Neural progenitor cell (in vitro differentiated cells): ENCODE data around the gene CCDC70. TPM values are rescaled to one million over a fixed set of nuclear protein-coding genes. Genes with fewer than 3 reads are reported as not detected.

ENCODE experiments used
- DNase-seq: peaks from one replicate; pipeline ENCODE4 v3.0.0-alpha.2; 2016; ENCODE audit warnings: low spot score
- H2AFZ ChIP-seq: fragments of 200-600 bp; sonication (generic); replicated peaks from 2 replicates; pipeline ENCODE4 v1.6.1; 2016; ENCODE audit warnings: antibody characterized with exemption
- H3F3A ChIP-seq: fragments of 200-600 bp; sonication (generic); 2 replicates; pipeline ENCODE4 v1.6.1; 2016; ENCODE audit warnings: antibody characterized with exemption, low read depth
- H3K27ac ChIP-seq: fragments of 200-600 bp; sonication (generic); 2 replicates; pipeline ENCODE4 v1.5.1; 2016; ENCODE audit warnings: mild to moderate bottlenecking
- H3K27me3 ChIP-seq: fragments of 200-600 bp; sonication (generic); 2 replicates; pipeline ENCODE4 v1.6.1; 2016; ENCODE audit warnings: mild to moderate bottlenecking, moderate library complexity
- H3K36me3 ChIP-seq: fragments of 200-600 bp; sonication (generic); 2 replicates; pipeline ENCODE4 v1.5.1; 2016
- H3K4me1 ChIP-seq: fragments of 200-600 bp; sonication (generic); 2 replicates; pipeline ENCODE4 v1.6.1; 2016; ENCODE audit warnings: mixed run types
- H3K4me2 ChIP-seq: fragments of 200-600 bp; sonication (generic); 2 replicates; pipeline ENCODE4 v1.6.1; 2016
- H3K4me3 ChIP-seq: fragments of 200-600 bp; sonication (generic); 2 replicates; pipeline ENCODE4 v1.5.1; 2016
- H3K79me2 ChIP-seq: fragments of 200-600 bp; sonication (generic); 2 replicates; pipeline ENCODE4 v1.6.1; 2016; ENCODE audit warnings: low read depth
- H3K9ac ChIP-seq: fragments of 200-600 bp; sonication (generic); 2 replicates; pipeline ENCODE4 v1.6.1; 2016
- H3K9me3 ChIP-seq: fragments of 200-600 bp; sonication (generic); 2 replicates; pipeline ENCODE4 v1.5.1; 2016; ENCODE audit warnings: low read depth
- H4K20me1 ChIP-seq: fragments of 200-600 bp; sonication (generic); 2 replicates; pipeline ENCODE4 v1.6.1; 2016; ENCODE audit warnings: low read depth
- H3K27ac Mint-ChIP-seq: 3 replicates; pipeline ENCODE4 v1.8.0; 2021; ENCODE audit warnings: mixed read lengths
- H3K27me3 Mint-ChIP-seq: 2 replicates; pipeline ENCODE4 v1.8.0; 2022; ENCODE audit warnings: low read depth, mild to moderate bottlenecking, inconsistent platforms, moderate library complexity, mixed read lengths; ENCODE audit not compliant: insufficient read depth
- H3K36me3 Mint-ChIP-seq: 3 replicates; pipeline ENCODE4 v1.8.0; 2021; ENCODE audit warnings: mixed read lengths
- H3K4me1 Mint-ChIP-seq: 3 replicates; pipeline ENCODE4 v1.8.0; 2021; ENCODE audit warnings: mixed read lengths
- H3K4me3 Mint-ChIP-seq: 3 replicates; pipeline ENCODE4 v1.8.0; 2021; ENCODE audit warnings: mild to moderate bottlenecking, moderate library complexity, mixed read lengths
- H3K9me3 Mint-ChIP-seq: 3 replicates; pipeline ENCODE4 v1.8.0; 2020; ENCODE audit warnings: mixed read lengths
- EZH2 ChIP-seq: fragments of 200-600 bp; sonication (generic); IDR thresholded peaks from 2 replicates; pipeline ENCODE4 v1.6.1; 2017; ENCODE audit warnings: antibody characterized with exemption, mild to moderate bottlenecking, moderate library complexity
- EZH2phosphoT487 ChIP-seq: fragments of 200-600 bp; sonication (generic); IDR thresholded peaks from 2 replicates; pipeline ENCODE4 v1.6.1; 2017; ENCODE audit warnings: antibody characterized with exemption
- total RNA-seq: library from RNA; depleted of rRNA; stranded (reverse); fragments of >200 nt; gene quantifications from 2 replicates; pipeline ENCODE4 v1.2.3, GENCODE V29; 2015; ENCODE audit warnings: low replicate concordance
- TF ChIP-seq, protein P1 (sequence below): fragments of 200-600 bp; sonication (generic); IDR thresholded peaks from 2 replicates; pipeline ENCODE4 v1.5.1; 2017; ENCODE audit warnings: antibody characterized with exemption, mild to moderate bottlenecking

CCDC70 gene
- total RNA-seq, 1 donor from 2014 or later, result not detected

- no peaks in the 10 kb centered on the region for H3K36me3 ChIP-seq
- no peaks in the 10 kb centered on the region for H3K9me3 ChIP-seq
- H3K4me2 ChIP-seq, result no peak overlapping the region
- no peak overlapping the region for H3K27ac ChIP-seq
- TF ChIP-seq EZH2 (no peak), EZH2phosphoT487 (no peak)
- TF ChIP-seq, protein P1, sequence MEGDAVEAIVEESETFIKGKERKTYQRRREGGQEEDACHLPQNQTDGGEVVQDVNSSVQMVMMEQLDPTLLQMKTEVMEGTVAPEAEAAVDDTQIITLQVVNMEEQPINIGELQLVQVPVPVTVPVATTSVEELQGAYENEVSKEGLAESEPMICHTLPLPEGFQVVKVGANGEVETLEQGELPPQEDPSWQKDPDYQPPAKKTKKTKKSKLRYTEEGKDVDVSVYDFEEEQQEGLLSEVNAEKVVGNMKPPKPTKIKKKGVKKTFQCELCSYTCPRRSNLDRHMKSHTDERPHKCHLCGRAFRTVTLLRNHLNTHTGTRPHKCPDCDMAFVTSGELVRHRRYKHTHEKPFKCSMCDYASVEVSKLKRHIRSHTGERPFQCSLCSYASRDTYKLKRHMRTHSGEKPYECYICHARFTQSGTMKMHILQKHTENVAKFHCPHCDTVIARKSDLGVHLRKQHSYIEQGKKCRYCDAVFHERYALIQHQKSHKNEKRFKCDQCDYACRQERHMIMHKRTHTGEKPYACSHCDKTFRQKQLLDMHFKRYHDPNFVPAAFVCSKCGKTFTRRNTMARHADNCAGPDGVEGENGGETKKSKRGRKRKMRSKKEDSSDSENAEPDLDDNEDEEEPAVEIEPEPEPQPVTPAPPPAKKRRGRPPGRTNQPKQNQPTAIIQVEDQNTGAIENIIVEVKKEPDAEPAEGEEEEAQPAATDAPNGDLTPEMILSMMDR, result no peak
- no peak overlapping the region for H3K4me3 ChIP-seq
- peaks cover 2% of the 10 kb centered on the region for H3K9me3 Mint-ChIP-seq
- H3K36me3 Mint-ChIP-seq, result peaks cover 1% of the 10 kb centered on the region
- H3K4me1 ChIP-seq, result peaks cover 8% of the 10 kb centered on the region
- no peak for DNase-seq
- H3F3A ChIP-seq, result no peaks in the 10 kb centered on the region
- H3K27ac Mint-ChIP-seq, result no peak overlapping the region
- H3K79me2 ChIP-seq, result no peaks in the 10 kb centered on the region
- peaks cover 5% of the 10 kb centered on the region for H3K27me3 Mint-ChIP-seq
- no peaks in the 10 kb centered on the region for H4K20me1 ChIP-seq
- H3K9ac ChIP-seq, result no peak overlapping the region
- no peak overlapping the region for H2AFZ ChIP-seq
- H3K27me3 ChIP-seq, result no peaks in the 10 kb centered on the region
- H3K4me1 Mint-ChIP-seq, result peaks cover 32% of the 10 kb centered on the region
- H3K4me3 Mint-ChIP-seq, result no peak overlapping the region
Measured at GRCh38 chr13:51914137-51914493, 52.3 kb downstream of the CCDC70 start.

Other genes with a start within 250 kb of the CCDC70 start
- gene DHRS12, start 57.8 kb upstream of the CCDC70 start, total RNA-seq, result 5.2 and 7.6 TPM in 2 replicates
- gene TMEM272, start 16.8 kb upstream of the CCDC70 start, total RNA-seq, result 0.15 TPM in 1 of 2 replicates, not detected in the other
- gene ATP7B, start 149.5 kb downstream of the CCDC70 start, total RNA-seq, result 8.2 and 13.3 TPM in 2 replicates
- gene ALG11, start 150.4 kb downstream of the CCDC70 start, total RNA-seq, result 32.8 and 44.6 TPM in 2 replicates
- 22.8 and 29.1 TPM in 2 replicates for gene UTP14C, start 162.7 kb downstream of the CCDC70 start, total RNA-seq